Aorta (tissue), 5 donors: ENCODE data around the gene AKAP12. TPM values are rescaled to one million over a fixed set of nuclear protein-coding genes. Genes with fewer than 3 reads are reported as not detected.

Experiments
- ATAC-seq: fragments of 200-7000 bp; cut with Tn5 transposase; one replicate; pipeline ENCODE4 v1.9.1; 2022; ENCODE audit warnings: moderate library complexity; ENCODE audit not compliant: low FRiP score
- DNase-seq, 2 donors: peaks; one replicate each; pipeline ENCODE4 v3.0.0-alpha.2; 2020
- H3K27ac ChIP-seq, 2 donors: one replicate each; pipeline ENCODE4 v1.5.1; 2013; ENCODE audit warnings: low read length in 2 of 2, mild to moderate bottlenecking in 2 of 2, moderate library complexity in 2 of 2, control low read depth in 1 of 2, inconsistent platforms in 1 of 2, low read depth in 1 of 2
- H3K27me3 ChIP-seq, 2 donors: one replicate each; pipeline ENCODE4 v1.6.1; 2013; ENCODE audit warnings: control low read depth in 1 of 2, low read length in 1 of 2, mild to moderate bottlenecking in 1 of 2, moderate library complexity in 1 of 2; ENCODE audit not compliant: insufficient read depth in 2 of 2, control insufficient read depth in 1 of 2
- H3K36me3 ChIP-seq, 2 donors: one replicate each; pipeline ENCODE4 v1.6.1; 2013; ENCODE audit warnings: control low read depth in 1 of 2, low read length in 1 of 2, mild to moderate bottlenecking in 1 of 2; ENCODE audit not compliant: insufficient read depth in 2 of 2, control insufficient read depth in 1 of 2
- H3K4me1 ChIP-seq, 2 donors: one replicate each; pipeline ENCODE4 v1.6.1; 2013; ENCODE audit warnings: low read length in 2 of 2, control low read depth in 1 of 2, mild to moderate bottlenecking in 1 of 2, moderate library complexity in 1 of 2; ENCODE audit not compliant: insufficient read depth in 2 of 2, control insufficient read depth in 1 of 2
- H3K4me3 ChIP-seq, 2 donors: one replicate each; pipeline ENCODE4 v1.5.1; 2013; ENCODE audit warnings: low read length in 2 of 2, control low read depth in 1 of 2, mild to moderate bottlenecking in 1 of 2
- H3K9me3 ChIP-seq: one replicate; pipeline ENCODE4 v1.6.1; 2013; ENCODE audit warnings: mild to moderate bottlenecking, low read length; ENCODE audit not compliant: control insufficient read depth
- WGBS, 2 donors: extraction: QIAGEN DNeasy Blood & Tissue Kit; methylation state at CpG; one replicate each; pipeline ENCODE4 v1.1.7; 2013; 5-methylcytosine and 5-hydroxymethylcytosine counted together
- intact Hi-C, 2 donors: fragments of 100-400 bp; cut with DNase I; formaldehyde crosslinking; loops; one replicate each; pipeline versions ENCODE4 v1.14.2 to v1.15.0; 2022
- polyA plus RNA-seq, 2 donors: library from polyadenylated mRNA; stranded (reverse); fragments of 200-250 nt; gene quantifications; one replicate each; pipeline ENCODE4 v1.2.3, GENCODE V29; 2013
- total RNA-seq, 2 donors: library from RNA; stranded (reverse); fragmentation: NEBNext Ultra II Directional; extraction: Animal tissue kit (Norgen Biotek cat#: 25700); gene quantifications; one replicate each; pipeline ENCODE4 v1.2.1, GENCODE V29; 2021
- donor health status: healthy with polysubstance abuse.
- donor health status: Bipolar disorder and iron deficiency.
- donor health status: DM: no; HTN: no; CAD: no.
- donor health status: DM: no; HTN: no; CAD: no.
- donor health status: DM: yes; HTN: yes; CAD: no.

Gene AKAP12
- total and polyA plus RNA-seq, 4 donors: 19.2 to 101 (median 73.5) TPM

DNA sequence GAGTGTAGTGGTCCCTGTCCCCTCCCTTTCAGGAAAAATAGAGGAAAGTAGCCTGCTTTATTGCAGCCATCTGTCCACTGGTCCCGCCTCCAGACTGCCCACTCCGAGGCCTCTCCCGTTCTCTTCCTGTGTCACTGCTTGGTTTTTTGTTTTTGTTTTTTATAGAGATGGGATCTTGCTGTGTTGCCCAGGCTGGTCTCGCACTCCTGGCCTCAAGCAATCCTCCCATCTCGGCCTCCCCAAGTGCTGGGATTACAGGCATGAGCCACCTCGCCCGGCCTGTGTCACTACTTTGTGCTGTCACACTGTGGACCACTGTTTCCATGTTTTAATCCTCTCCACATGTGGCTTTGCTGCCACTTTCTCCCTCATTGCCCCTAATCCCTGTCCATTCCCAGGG lies 80.4 kb downstream of the AKAP12 start:
- H3K36me3 ChIP-seq: no peaks in the 10 kb centered on the region
- DNase-seq: no peak
- ATAC-seq: no peak
- no peaks in the 10 kb centered on the region for H3K9me3 ChIP-seq
- no peaks in the 10 kb centered on the region for H3K27me3 ChIP-seq
- peaks cover 0 to 7% of the 10 kb centered on the region in 2 donors for H3K4me1 ChIP-seq
- no peak overlapping the region for H3K27ac ChIP-seq
- WGBS, 2 donors: 95 to 97% methylated on average over 7 of the region's 7 CpGs
- intact Hi-C loops: loop anchor here in 1 of 2 donors (5.0 kb wide), 1 partner anchor 78 kb away; no protein-coding TSS in a partner anchor
- H3K4me3 ChIP-seq: no peak overlapping the region

DNA sequence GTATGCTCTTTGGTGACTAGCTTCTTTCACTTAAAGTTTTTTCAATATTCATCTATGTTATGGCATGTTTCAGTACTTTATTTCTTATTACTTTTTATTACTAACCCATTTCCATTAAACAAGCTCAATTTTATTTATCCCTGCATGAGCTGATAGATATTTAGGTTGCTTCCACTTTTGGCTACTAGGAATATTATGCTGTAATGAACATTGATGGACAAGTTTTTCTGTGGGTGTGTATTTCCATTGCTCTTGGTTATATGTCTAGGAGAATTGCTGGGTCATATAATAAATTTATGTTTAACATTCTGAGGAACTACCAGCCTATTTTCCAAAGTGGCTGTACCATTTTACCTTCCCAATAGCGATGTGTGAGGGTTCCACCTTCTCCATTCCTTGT lies 81.7 kb downstream of the AKAP12 start:
- H3K4me1 ChIP-seq: peaks cover 0 to 7% of the 10 kb centered on the region in 2 donors
- H3K4me3 ChIP-seq: no peak overlapping the region
- H3K36me3 ChIP-seq: no peaks in the 10 kb centered on the region
- H3K9me3 ChIP-seq: no peaks in the 10 kb centered on the region
- intact Hi-C loops: loop anchor here in 1 of 2 donors (5.0 kb wide), 1 partner anchor 79 kb away; no protein-coding TSS in a partner anchor
- DNase-seq (no peak), ATAC-seq (no peak)
- 93 to 98% methylated on average over 1 of the region's 1 CpG for WGBS, 2 donors
- H3K27me3 ChIP-seq: no peaks in the 10 kb centered on the region
- H3K27ac ChIP-seq: no peak overlapping the region

DNA sequence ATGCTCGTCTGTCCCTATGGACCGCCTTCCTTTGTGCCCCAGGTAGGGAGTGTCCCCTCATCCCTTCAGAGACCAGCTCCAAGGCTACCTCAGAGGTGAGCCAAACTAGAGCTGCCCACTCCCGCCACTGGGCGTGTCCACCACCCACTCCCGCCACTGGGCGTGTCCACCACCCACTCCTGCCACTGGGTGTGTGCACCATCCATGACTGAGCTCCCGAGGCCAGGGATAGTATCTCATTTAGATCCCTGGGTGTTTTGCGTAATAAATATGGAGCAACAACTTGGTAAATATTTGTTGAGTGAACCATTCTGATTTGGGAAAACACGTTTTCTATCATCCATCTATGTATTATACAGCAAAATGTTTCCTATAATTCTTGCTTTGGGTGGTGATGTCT lies 82.8 kb downstream of the AKAP12 start:
- 92 to 95% methylated on average over 9 of the region's 9 CpGs for WGBS, 2 donors
- Histone ChIP-seq H3K4me3 (no peak overlapping the region), H3K4me1 (peaks cover 0 to 7% of the 10 kb centered on the region in 2 donors), H3K27me3 (no peaks in the 10 kb centered on the region), H3K9me3 (no peaks in the 10 kb centered on the region), H3K27ac (no peak overlapping the region), H3K36me3 (no peaks in the 10 kb centered on the region)
- intact Hi-C loops: loop anchor here in 1 of 2 donors (5.0 kb wide), 1 partner anchor 80 kb away; no protein-coding TSS in a partner anchor
- no peak for ATAC-seq
- no peak for DNase-seq

DNA sequence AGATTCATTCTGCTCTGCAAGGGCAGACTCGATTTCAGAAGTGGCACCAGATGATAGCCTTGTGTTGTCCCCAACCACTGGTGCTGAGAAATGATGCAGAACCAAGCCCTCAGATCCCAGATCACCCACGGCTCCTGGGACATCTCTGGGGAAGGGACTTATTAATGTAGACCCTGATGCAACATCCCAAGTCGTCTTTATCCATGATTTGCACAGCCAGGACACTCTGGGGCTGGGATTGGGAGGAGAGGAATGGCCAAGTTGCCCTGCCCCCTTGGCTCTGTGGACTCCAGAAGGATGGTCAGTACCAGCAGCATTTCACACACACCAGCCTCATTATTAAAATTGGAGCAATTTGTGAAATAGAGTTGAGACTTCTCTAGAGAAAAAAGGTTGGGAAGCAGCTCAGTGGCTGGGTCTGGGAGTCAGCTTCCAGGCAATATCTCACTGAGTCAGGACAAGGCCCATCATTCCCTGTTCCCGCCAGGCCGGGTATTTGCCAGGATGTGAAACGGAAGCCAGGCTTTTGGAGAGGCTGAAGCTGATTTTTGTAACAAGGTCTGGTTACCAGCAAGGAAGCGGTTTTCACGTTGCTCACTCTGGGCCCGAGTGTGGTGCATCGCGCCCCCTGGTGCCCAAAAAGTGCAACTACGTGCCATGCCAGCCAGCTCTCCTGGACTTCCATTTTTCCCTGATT lies 84.2 kb downstream of the AKAP12 start:
- ATAC-seq (peak; percentile 94), DNase-seq (peak; percentile 89 to 95)
- Histone ChIP-seq H3K27ac (no peak overlapping the region), H3K9me3 (no peaks in the 10 kb centered on the region), H3K36me3 (no peaks in the 10 kb centered on the region), H3K4me3 (no peak overlapping the region), H3K27me3 (no peaks in the 10 kb centered on the region), H3K4me1 (peaks cover 0 to 7% of the 10 kb centered on the region in 2 donors)
- intact Hi-C loops: loop anchor here (1.0 to 5.0 kb wide), 4 partner anchors 82 to 433 kb away; no protein-coding TSS in a partner anchor
- 19% methylated on average over 12 of the region's 12 CpGs for WGBS, 2 donors

DNA sequence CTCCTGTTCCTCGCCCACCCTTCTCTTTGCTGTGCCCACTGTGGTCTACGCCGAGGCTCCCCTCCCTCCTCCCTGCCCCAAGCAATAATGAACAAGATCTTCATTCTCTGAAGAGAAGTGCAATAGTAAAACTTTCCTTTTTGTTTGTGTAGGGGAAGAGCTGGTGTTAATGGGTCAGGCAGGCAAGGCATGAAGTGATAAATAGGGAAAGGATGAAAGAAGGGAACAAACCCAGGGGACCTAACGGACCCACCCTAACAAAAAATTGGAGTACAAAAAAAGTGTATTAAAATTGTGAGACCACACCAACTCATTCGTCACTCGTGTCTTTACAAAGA lies 84.7 kb downstream of the AKAP12 start:
- H3K27me3 ChIP-seq: no peaks in the 10 kb centered on the region
- no peak overlapping the region for H3K27ac ChIP-seq
- 21 to 23% methylated on average over 6 of the region's 6 CpGs for WGBS, 2 donors

DNA sequence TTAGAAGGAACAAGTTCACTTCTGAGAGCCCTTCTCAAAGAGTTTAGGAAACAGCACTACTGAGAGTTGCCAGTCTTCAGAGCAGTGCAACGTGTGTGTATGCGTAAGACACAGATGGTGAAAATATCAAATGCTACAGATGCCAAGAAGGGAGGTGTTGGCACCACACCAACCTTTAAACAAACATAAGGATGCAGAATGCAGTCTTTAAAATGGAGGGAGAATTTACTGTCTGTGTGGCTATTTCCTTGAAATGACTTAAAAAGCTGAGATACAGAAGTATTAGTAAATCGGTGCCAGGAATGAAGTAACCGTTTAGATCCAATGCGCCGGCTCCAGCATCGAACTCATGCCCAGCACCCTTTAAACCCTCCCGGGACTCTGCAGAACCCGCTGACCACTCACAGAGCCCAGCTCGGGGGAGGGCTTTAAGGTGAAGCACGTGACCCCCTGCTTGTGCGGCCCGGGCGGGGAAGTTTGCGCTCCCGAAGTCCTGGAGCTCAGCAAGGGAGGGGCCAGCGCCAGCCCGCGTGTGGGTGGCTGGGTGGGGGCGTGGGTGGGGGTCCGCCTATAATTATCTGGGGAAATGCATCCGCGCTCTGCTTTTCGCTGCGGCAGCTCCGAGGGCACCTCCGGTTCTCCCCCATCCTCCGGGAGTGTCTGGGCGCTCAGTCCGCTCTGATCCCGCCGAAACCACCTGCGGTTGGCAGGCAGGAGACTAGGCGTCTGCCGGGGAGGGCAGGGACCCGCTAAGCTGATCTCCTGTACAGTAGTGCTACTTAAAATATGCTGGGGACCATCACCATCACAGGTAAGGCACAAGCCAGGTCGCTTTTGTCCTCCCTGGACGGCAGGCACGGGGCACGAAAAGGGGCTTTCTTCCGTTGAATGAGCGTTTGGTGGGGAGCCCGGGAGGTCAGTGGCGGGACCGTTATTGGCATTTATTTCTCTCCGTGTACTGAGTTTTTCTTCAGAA lies 85.6 kb downstream of the AKAP12 start:
- peak; percentile 89 for ATAC-seq
- H3K27me3 ChIP-seq: no peaks in the 10 kb centered on the region
- H3K4me3 ChIP-seq: peak overlapping the region; percentile 14 to 72
- H3K36me3 ChIP-seq: no peaks in the 10 kb centered on the region
- DNase-seq: peak; percentile 74 to 91
- H3K9me3 ChIP-seq: no peaks in the 10 kb centered on the region
- 1% methylated on average over 46 of the region's 46 CpGs for WGBS, 2 donors
- H3K4me1 ChIP-seq: peaks cover 0 to 7% of the 10 kb centered on the region in 2 donors
- intact Hi-C loops: loop anchor here in 1 of 2 donors (2.0 kb wide), 2 partner anchors 311 to 435 kb away; no protein-coding TSS in a partner anchor
- H3K27ac ChIP-seq: peak overlapping the region in 1 of 2 donors; percentile 39

More for the DNA sequence above, 84.7 kb downstream of the AKAP12 start:
- ATAC-seq (no peak), DNase-seq (no peak)
- no peaks in the 10 kb centered on the region for H3K9me3 ChIP-seq
- no peak overlapping the region for H3K4me3 ChIP-seq
- H3K4me1 ChIP-seq: peaks cover 0 to 7% of the 10 kb centered on the region in 2 donors
- intact Hi-C loops: loop anchor here (1.0 to 5.0 kb wide), 4 partner anchors 82 to 434 kb away; no protein-coding TSS in a partner anchor
- no peaks in the 10 kb centered on the region for H3K36me3 ChIP-seq

DNA sequence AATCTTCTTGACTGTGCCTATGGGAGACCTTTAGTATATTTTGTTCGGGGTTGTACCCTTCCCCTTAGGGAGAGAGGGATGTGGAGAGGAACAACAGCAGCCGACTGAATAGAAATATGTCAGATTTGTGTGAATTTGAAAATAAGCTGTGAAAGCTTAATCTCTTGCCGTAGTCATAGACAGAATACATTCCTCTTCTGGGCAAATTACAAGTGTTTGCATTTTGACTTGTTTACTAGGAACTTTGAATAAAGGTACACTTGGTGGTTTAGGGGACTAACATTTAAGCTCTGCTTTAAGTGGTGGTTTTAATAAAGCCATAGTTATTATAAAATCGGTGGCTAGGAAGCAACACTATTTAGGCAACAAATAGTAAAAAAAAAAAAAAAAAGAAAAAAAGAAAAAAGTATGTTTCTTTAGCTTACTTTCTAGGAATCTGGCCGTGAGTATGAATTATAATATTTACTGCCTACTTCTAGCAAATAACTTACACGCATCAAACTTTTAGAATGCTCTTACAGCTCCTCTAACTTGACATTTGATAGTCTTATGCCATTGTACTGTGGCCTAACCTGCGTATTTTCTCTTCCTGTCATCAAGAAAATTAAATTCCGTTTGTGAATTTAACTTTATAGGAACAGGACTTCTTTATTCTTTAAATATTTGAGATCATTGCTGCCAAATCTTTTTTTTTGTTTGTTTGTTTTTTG lies 86.5 kb downstream of the AKAP12 start:
- 25 to 32% methylated on average over 8 of the region's 8 CpGs for WGBS, 2 donors
- peak overlapping the region; percentile 14 to 72 for H3K4me3 ChIP-seq
- intact Hi-C loops: no loop called here
- H3K4me1 ChIP-seq: peaks cover 0 to 7% of the 10 kb centered on the region in 2 donors
- H3K27me3 ChIP-seq: no peaks in the 10 kb centered on the region
- no peaks in the 10 kb centered on the region for H3K9me3 ChIP-seq
- DNase-seq (no peak), ATAC-seq (no peak)
- no peak overlapping the region for H3K27ac ChIP-seq
- H3K36me3 ChIP-seq: no peaks in the 10 kb centered on the region

DNA sequence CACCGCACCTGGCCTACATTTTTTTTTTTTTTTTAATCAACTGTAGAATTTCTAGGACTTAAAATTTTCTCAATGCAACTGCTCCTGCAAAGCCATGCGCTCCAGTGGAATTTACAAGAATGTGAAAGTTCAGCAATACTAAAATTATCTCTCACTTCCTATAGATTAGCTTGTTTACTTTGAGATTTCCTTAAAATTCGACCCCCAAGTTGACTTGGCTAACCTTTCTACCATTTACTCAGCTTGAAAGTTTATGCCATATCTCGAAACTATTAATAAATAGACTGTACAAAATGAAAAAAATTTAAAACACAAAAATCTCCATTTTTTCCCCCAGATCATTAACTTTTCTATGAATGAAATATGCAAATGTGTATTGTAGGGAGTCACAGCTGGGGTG lies 87.3 kb downstream of the AKAP12 start:
- no peak overlapping the region for H3K27ac ChIP-seq

More for the DNA sequence above, 87.3 kb downstream of the AKAP12 start:
- ATAC-seq: no peak
- no peak for DNase-seq
- no peaks in the 10 kb centered on the region for H3K9me3 ChIP-seq
- intact Hi-C loops: no loop called here
- H3K4me1 ChIP-seq: peaks cover 0 to 7% of the 10 kb centered on the region in 2 donors
- H3K36me3 ChIP-seq: no peaks in the 10 kb centered on the region
- H3K27me3 ChIP-seq: no peaks in the 10 kb centered on the region
- no peak overlapping the region for H3K4me3 ChIP-seq
- 55 to 67% methylated on average over 4 of the region's 4 CpGs for WGBS, 2 donors
